Smooth muscle cell of the brain vasculature (primary cell): ENCODE measurements around the gene PPM1H.
"Not testable (repeated sequence)": the region's sequence is repeated elsewhere in the genome, so short reads cannot be mapped to it uniquely, and the experiment has no call there.

Experiments
- DNase-seq: peaks from one replicate; pipeline ENCODE4 v3.0.0-alpha.2; 2012; ENCODE audit warnings: low read depth, low spot score

The PPM1H gene, protein sequence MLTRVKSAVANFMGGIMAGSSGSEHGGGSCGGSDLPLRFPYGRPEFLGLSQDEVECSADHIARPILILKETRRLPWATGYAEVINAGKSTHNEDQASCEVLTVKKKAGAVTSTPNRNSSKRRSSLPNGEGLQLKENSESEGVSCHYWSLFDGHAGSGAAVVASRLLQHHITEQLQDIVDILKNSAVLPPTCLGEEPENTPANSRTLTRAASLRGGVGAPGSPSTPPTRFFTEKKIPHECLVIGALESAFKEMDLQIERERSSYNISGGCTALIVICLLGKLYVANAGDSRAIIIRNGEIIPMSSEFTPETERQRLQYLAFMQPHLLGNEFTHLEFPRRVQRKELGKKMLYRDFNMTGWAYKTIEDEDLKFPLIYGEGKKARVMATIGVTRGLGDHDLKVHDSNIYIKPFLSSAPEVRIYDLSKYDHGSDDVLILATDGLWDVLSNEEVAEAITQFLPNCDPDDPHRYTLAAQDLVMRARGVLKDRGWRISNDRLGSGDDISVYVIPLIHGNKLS

DNA sequence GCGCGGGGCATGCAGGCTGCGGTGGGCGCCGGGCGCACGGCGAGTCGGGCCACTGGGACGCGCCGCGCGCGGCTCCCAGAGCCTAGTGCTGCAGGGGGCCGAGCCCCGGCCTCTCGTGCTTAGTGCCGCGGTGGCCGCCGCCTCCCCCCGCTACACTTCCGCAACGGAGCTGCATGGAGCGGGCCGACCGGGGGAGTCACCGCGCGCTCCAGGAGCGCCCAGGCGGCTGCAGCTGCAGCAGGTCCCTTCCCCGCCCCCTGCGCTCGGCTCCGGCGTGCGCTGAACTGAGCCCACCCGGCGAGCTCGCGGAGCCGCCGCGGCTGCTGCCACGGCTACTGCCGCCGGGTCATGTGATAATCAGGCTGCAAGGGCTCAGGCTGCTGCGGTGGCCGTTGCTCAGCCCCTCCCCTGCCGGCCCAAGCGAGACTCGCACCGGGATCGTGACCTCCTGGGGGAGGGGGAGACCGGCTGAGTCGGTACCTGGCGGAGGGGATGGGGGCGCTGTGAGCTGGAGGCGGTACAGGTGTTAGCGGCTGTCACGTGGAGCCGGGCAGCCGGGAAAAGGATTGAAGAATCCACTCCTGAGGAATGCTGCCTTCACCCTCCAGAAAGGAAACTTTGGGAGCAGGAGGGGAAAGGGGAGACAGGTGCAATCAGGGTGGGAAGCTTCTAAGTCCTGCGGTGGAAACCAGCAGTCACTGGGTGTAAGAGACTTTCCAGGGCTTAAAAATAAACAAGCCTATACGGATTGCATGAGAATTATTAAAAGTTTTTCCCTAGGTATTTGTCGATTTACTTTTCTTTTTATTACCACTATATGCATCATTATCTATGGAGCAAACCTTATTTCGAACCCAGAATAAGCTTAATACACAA lies at the start of gene PPM1H:
PPM1H (minus strand) TSS at position 352 of the 876 bp plus-strand sequence. CDS start 414 bp downstream, outside the sequence.
- no peak for DNase-seq

DNA sequence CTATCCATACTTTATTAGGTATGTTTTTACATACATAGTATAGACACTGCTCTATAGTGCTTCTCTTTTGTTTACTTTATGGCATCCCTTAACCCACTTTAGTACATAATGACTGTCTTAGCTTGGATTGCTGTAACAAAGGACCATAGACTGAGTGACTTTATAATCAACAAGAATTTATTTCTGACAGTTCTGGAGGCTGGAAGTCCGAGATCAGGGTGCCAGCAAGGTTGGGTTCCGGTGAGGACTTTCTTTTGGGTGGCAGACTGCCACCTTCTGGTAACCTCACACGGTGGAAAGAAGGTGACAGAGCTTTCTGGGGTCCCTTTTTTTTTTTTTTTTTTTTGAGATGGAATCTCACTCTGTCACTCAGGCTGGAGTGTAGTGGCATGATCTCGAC lies 48.6 kb upstream of the PPM1H start:
- DNase-seq = no peak

DNA sequence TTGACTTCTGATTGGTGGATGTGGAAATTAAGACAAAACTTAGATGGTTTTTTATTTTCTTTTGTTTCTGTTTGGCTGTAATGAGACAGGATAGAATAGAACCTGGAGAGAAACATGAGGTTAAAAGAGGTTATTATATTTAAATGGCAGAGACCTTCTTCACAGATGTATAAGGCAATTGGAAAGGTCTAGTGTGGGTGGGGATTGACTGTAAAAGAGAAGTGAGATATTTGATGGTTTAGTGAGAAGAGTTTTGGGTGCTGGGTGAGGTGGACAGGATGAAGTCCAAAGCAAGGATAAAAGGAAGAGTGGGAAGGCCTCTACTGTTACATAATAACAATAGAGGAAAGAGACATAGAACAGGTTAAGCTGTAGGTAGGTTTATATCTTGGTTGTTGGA lies 43.8 kb upstream of the PPM1H start:
- DNase-seq = no peak

DNA sequence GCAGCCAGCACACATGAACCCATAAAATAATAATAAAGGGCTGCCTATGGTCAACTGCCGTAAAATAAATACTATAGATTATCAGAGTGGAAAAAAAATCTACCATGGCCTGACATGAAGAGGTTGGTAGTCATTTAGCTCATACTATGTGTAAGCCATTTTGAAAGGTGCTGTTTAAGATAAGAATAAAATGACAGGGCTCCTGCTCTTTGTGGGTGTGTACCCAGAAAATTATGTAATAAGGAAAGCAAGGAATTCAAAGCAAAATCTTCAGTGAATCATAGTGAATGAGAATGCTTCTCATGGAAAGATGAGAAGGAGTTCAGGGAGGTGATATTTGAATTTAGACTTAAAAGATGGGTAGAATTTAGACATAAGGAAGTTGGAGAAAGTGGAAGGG lies 42.9 kb upstream of the PPM1H start:
- no peak for DNase-seq

DNA sequence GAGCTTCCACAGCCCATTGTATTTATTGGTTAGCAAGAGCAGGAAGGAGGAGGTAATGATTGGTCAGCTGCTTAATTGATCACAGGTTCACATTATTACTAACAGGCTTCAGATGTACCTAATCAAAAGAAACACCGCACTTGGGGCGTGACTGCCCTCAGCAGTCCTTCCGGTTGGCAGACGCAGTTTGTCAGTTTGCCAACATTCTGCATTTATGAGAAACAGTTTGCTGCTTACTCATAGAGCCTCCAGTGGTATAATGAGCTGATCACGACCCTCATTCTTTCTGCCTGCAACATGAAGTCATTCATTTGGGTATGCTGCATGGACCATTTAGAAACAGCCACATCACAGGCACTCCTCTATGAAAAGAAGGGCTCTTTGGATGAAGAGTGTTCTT lies 42.5 kb upstream of the PPM1H start:
- DNase-seq = no peak

DNA sequence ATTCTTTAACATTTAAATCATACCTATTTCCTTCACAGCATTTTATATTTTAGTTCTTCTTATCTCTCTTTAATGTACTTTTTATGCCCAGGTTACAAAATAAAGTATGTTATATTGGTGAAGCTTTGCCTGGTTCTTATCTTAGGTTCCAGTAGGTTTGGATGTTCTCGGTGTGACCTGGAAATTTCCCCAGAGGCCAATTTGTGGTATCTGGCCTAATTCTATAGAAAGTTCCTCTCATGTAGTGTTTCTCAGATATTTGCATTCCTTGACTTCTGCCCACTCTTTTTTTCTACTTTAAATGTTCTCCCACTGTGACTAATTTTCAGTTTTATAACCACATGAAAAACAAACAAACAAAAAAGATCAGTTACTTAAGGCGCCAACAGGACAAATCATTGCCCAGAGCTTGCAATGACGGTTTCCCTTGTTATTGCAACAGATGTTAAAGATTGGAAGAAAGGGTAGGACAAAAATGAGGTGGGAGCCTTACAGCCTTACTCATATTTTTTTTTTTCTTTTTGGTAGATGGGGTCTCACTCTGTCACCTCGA lies 41.2 kb upstream of the PPM1H start:
- DNase-seq = no peak

DNA sequence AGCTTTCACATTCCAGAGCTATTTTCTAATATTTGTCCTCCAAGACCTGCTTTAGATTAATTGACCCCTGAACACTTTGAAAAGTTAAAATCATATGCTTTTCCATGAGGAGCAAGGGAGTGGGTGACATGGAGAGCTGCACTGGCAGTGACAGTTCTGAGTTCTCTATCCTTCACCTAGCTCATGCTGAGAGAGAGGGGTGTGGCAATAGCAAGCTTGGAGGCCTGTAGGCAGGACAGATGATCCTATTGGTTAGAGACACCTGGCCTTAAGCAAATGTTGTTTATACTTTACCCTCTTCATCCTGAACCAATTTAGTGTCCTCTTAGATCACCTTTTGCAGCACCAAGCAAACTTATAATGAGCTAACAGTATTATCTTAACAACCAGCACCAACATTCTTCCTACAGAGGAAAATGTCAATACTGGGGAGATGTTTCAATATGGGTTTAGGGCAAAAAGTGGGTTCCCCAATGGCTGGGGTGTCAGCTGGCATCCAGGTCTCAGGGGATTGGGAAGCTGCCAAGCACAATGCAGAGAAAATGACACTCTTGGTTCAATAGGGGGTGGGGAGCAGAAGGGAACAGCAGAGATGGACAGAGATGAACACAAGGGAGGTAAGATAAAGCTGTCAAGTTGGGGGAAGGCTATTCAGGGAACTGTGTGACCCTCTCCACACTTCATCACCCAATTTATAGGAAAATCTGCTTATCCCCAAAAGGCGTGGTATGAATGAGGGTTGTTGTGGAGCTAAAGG lies 37.0 kb upstream of the PPM1H start:
- no peak for DNase-seq

DNA sequence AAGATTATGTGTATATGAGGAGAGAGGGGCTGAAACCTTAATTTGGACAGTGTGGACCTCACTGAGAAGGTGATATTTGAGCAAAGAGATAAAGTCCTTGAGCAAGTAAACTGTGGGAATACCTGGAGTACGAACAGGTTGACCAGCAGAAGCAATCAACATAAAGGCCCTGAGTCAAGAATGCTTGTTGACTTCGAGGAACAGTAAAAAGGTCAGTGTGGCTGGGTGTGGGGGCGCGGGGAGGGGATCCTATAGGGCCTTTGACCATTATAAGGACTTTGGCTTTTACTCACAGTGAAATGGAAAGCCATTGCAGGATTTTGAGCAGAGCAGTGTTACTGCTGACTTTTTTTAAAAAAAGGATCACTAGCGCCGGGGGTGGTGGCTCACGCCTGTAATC lies 34.7 kb upstream of the PPM1H start:
- no peak for DNase-seq

DNA sequence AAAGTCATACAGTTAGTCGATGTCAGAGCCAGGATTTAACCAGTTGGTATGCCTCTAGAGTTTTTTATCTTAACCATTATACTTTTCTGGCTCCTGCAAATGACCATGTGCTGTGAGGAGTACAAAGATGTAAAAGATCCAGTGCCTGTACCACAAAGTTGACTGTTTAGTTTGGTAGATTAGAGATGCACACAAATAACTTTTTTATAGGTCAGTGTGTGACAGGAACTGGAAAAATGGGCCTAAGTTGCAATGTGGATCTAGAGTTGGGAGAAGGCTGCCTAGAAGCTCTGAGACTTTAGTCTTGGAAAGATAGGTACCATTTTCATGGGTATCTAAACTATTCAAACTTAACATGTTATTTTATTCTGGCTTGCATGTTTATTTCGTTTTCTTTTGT lies 32.8 kb upstream of the PPM1H start:
- DNase-seq = no peak

DNA sequence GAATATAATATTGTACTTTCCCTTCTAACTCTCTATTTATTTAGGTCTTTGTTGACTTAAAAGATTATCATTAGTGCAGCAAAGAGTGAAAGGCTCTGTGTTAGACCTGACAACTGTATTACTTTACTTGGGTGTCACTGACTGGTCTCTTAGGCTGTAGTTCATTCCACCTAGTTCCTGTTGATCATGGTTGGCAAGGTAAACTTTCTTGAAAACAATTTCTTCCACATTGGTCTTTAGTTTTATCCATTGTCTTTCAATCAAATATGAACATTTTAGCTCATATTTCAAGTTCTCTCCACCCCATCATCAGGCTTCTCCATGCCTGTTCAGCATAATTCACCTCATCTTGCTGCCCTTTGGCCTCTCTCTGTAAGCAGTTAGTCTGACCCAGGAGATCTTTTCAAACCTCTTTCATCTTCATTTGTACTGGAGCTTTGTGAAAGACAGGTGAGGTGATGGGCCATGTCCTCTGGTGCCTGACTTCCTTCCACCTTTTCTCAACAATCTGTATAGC lies 32.1 kb upstream of the PPM1H start:
- no peak for DNase-seq

DNA sequence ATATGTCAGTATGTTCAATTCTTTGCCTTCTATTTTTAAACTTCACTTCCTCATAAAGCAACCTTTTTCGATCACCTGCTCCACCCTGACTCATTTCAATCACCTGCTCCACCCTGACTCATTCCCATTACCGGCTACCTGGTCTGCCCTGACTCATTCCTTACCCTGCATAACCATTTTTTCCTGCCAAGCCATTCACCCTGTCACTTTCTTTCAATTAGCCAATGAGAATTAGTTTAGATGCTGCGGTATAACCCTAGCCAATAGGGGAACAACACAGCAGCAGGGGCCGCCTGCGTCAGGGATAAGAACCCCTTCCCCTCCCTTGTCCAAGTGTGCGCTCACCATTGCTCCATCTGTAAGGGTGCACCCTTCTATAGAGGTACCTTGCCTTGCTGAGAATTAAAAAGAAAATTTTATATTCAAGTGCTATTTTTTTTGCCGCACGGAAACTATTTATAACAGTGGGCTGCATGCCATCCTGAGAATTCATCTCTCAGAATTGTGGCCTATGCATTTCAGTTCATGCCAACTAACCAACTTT lies 31.6 kb upstream of the PPM1H start:
- not testable (repeated sequence) for DNase-seq

DNA sequence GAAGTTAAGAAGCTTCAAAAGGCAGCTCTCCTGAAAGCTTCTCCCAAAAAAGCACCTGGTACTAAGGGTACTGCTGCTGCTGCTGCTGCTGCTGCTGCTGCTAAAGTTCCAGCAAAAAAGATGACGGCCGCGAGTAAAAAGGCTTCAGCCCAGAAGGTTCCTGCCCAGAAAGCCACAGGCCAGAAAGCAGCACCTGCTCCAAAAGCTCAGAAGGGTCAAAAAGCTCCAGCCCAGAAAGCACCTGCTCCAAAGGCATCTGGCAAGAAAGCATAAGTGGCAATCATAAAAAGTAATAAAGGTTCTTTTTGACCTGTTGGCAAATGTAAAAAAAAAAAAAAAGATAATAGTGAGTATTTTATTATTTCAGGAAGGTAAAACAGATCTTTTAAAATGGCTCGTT lies 30.8 kb upstream of the PPM1H start:
- DNase-seq = not testable (repeated sequence)

DNA sequence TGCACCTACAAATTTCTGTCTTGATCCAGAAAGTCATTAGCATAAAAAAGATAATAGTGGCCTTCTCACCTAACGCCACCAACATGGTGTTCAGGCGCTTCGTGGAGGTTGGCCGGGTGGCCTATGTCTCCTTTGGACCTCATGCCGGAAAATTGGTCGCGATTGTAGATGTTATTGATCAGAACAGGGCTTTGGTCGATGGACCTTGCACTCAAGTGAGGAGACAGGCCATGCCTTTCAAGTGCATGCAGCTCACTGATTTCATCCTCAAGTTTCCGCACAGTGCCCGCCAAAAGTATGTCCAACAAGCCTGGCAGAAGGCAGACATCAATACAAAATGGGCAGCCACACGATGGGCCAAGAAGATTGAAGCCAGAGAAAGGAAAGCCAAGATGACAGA lies 30.3 kb upstream of the PPM1H start:
- DNase-seq = not testable (repeated sequence)

DNA sequence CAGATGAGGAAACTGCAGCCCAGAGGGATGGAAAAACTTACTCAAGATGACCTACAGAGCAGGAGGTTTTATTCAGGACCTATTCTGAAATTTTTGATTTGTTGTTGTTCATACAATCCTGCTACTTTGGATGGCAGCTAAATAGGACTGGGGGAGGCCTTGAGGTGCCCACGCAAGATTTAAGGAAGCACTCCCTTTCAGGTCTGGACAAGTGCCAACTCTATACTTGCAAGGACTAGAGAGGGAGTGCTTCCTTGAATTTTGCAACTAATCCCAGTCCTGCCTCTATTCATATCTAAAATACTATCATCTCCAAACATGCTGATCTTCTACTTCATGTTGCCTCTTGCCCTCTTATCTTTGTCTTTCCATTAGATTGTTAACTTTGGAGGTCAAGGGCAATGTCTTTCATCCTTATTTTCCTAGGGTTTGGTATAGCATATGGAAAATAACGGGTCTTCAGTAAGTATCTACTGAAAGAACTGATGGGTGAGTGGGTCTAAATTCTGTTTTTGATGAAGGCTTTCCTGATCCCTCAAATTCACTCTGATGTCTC lies 28.6 kb upstream of the PPM1H start:
- no peak for DNase-seq

DNA sequence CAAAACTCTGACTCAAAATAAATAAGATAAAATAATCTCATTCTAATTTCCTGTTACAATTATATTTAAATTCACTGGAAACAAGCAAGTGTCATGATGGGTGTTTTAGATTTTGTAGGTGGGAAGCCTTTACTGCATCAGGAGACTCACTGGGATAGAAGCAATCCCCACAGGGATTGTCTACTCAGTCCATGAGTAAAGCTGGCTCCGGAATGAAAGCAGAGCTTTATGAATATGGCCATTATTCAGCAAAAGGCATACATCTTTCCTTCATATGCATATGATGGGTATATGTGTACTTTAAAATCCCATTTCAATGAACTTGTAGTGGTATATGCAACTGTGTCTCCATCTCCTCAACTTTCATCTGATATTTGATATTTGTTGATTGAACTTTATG lies 25.4 kb upstream of the PPM1H start:
- DNase-seq = no peak

DNA sequence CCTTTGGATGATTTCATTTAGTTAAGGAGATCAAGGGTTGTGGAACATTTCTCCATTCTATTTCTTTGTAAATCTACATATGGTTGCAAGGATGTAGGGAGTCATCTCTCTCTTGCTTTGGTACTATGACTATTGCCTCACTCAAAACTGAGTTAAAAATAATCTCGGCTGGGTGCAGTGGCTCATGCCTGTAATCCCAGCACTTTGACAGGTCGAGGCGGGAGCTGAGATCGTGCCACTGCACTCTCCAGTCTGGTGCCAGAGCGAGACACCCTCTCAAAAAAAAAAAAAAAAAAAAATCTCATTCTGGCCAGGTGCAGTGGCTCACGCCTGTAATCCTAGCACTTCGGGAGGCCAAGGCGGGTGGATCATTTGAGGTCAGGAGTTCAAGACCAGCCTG lies 24.8 kb upstream of the PPM1H start:
- no peak for DNase-seq

DNA sequence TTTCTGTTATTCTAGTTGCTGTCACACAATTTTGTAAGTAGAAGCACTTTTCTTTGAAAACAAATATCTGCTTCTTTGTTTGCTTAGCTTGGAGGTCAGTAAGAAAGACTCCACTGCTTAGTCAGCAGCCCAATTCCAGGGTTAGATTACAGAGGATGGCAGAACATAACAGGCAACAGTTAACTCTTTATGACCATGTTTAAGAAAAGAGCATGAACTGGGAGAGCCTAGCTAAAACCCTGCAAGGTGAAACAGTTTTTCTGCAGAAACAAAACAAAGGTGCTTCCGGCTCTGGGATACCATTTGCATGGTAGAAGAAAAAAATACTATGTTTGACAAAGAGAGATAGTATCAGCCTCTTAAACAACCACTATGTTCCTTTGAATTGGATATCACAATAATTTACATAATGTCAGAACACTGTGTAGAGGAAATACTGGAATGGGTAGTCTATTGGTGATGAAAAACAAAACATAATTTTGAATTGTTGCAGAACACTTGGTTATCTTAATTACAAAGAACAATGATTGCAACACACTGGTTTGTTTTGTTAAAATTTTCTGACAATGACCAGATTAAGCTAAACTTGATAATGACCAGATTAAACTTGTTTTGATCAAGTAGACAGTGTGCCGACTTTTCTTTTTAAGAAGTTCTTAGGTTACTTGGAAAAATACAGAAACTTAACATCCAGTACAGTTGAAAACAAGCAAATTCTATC lies 22.4 kb upstream of the PPM1H start:
- DNase-seq = peak; percentile 59

DNA sequence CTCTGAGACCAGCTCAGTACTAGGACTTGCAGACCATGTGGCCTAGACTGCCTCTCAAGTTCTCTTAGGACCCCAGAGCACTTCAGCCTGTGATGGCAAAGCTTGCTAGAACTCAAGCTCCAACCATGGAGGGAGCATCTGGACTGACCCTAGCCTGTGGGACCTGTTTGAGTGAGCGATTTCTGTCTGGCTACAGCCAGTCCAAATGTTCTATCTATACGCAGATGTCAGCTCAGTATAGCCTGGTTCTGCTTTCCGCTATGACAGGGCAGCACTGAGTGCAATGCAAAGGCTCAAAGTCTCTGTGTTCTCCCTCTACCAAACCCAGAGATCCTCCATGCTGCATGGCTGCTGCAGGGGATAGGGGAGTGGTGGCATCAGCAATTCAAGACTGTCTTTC lies 20.7 kb upstream of the PPM1H start:
- DNase-seq = no peak

DNA sequence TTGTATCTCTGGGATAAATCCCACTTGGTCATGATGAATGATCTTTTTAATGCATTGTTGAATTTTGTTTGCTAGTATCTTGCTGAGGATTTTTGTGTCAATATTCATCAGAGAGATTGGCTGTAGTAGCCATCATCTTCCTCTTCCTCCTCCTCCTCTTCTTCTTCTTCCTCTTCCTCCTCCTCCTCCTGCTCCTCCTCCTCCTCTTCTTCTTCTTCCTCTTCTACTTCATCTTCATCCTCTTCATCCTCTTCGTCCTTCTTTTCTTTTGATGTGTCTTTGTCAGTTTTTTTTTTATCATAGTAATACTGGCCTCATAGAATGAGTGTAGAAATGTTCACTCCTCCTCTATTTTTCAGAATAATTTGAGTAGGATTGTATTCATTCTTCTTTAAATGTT lies 15.4 kb upstream of the PPM1H start:
- DNase-seq = no peak

DNA sequence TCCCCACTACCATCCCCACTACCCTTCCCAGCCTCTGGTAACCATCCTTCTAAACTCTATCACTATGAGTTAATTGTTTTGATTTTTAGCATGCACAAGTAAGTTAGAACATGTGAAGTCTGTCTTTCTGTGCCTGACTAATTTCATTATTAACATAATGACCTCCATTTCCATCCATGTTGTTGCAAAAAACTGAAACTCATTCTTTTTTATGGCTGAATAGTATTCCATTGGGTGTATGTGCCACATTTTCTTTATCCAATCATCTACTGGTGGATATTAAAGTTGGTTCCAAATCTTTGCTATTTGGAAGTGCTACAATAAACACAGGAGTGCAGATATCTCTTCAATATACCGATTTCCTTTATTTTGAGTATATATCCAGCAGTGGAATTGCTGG lies 13.2 kb upstream of the PPM1H start:
- no peak for DNase-seq
